NCI-H526 treated with DMSO at 0.1 percent for 48 hours (cell line): ENCODE measurements around the gene FKBP1A.

Experiments used
- DNase-seq: peaks from one replicate; lab custom pipeline; 2025; lab: John Stamatoyannopoulos, UW

The FKBP1A gene

DNA sequence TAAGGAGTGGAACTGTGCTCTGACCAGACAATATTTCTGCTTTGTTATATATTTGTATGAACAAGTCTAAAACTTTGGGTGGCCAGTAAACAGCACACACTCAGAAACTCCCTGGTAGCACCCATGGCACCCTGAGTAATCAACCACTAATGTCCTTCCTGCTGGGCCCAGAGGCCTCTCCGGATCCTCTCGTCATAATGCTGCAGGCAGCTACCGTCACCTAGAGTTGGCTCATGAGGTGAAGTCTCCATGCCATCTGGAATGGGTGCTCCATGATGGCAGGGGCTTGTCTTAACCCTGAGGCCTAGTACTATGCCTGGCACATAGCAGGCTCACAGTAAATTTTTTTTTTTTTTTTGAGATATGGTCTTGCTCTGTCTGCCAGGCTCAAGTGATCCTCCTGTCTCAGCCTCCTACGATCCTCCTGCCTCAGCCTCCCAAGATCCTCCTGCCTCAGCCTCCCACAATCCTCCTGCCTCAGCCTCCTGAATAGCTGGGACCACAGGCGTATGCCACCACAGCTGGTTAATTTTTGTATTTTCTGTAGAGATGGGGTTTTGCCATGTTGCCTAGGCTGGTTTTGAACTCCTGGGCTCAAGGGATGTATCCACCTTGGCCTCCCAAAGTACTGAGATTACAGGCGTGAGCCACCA, 60.9 kb downstream of the FKBP1A start:
- no peak for DNase-seq

- no peak for DNase-seq
Measured at GRCh38 chr20:1331101-1331500, 61.8 kb downstream of the FKBP1A start.

DNA sequence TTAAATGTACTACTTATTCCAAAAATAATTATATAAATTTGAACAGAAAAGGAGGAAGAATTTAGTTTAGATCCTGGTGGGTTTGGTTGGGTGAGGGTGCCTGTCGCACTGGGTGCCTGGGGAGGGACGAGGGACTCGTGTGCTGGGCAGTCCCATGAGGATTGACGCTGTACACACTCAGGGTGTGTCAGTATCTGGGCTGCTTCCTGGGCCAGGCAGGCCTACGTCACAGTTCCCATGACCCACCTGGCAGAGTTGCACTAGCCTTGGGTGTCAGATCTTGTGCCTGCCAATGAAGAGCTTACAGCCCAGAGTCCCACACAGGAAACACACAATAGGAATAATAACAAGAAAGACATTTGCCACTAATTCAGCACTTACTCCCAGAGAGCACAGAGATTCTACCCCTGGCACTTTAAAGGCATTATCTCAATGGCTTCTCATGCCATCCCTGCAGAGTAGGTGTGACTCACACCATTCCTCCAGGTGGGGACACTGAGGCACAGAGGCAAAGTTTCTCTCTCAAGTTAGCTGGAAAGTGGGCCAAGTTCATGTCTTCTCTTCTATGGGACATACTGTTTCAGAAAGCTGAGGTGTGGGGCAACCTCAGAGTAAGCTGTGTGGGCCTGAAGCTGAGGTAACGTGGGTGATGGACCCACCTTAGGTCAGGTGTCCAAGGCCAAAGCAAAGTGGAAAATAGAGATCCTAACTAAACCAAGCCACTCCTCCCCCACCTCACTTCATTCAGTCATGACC, 62.6 kb downstream of the FKBP1A start:
- no peak for DNase-seq

GRCh38 chr20:1328680-1329330, 64.0 kb downstream of the FKBP1A start, which contains the start of gene SDCBP2:
Gene SDCBP2 (minus strand): TSS chr20:1329139. CDS start chr20:1320416, 8,723 bp downstream.
- no peak for DNase-seq

DNA sequence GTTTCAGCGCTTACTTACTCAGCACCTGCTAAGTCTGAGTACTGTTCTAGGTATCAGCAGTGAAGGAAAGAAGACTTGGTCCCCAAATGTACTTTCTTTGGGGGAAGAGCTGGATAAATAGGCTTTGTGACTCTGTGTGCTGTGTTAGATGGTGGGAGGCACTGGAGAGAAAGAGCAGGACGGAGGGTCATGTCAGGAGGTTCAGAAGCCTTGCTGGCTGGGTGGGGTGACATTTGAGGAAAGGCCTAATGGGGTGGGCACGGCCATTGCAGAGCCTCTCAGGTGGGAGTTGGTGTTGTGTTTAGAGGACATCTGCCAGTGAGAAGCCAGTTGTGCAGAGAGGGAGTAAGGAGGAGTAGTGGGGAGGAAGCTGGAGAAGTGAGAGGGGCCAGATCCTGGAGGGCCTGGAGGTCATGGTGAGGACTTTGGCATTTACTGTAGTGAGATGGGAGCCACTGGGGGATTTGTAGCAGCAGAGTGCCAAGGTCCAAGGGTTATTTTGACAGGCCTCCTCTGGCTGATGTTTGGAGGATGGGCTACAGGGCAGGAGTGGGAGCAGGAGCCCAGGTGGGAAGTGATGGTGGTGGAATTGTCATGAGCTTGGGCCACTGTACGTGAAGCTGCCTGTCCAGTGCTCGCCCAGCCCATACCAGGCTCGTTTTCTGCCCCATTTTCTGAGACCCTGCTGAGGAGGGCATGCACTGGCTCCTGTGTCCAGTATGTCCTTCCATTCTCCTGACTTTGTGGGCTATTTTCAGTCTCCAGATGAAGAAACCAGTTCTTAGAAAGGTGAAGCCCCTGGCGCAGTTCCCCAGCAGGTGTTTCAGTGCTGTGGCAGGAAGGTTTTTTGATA, 64.8 kb downstream of the FKBP1A start:
- DNase-seq, result no peak

GRCh38 chr20:1327241-1327653, 65.6 kb downstream of the FKBP1A start:
- DNase-seq, result no peak

DNA sequence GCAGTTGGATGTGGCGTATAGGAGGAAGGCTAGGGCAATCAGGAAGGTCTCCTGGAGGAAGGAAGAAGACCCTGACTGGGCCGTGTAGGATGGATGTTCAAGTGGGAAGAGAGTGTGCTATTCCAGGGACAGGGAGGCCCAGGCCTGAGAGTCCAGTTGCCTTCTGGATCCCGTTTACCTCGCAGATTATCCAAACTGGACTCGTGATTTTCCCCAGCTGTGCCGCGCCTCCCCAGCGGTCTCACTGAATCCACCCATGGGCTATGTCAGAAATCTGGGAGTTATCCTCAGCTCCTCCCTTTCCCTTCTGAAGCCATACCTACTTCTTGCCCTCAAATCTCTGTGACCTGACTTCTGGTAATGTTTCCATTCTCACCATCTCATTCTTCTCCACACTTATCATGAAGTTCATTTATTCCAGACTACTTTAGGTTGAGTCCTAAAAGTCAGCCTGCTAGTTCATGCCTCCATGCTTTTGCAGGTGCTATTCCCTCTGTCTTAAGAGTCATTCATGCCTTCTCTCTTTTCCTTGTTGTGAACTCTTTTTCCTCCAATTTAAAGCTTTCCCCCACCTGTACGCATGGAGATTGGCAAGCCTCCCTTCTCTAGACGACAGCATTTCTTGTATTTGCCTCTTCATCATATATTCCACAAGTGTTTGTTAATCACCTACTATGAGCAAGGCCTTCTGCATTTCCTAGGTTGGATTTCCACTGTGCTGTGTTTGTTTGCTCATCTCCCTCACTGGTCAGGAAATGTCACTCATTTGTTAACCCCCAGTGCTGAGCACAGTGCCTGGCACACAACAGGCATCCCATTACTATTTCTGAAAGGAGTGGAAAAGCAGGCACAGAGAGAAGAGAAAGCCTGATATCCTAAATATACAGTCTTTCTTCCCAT, 66.6 kb downstream of the FKBP1A start:
- no peak for DNase-seq

- peak; percentile 96 for DNase-seq
Measured at GRCh38 chr20:1325173-1326030, 67.5 kb downstream of the FKBP1A start.

DNA sequence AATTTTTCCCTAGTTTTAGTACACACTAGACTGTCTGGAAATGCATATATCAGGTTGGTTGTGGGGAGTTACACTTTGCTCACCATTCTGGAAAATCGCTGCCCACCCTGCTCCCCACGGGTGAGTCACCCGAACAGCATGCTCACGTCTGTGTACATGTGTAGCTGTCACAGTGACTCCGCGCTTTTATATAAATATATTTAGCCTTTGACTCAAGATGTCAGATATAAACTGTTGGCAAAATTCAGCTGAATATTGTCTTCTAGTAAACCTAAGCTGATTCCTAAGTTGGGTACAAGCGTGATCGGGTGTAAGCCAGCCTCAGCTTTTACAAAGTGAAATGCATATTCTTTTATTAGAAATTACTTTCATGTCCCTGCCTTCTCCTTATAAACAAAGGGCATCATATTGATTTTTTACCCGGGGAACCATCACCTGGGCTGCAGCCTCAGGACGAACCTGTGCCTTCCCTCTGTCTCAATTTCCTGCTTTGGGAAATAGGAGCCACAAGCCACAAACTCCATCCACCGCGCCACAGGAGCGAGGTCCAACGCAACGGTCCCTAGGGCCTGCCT, 68.2 kb downstream of the FKBP1A start:
- DNase-seq, result no peak

- no peak for DNase-seq
Measured at GRCh38 chr20:1323830-1324597, 68.8 kb downstream of the FKBP1A start.

DNA sequence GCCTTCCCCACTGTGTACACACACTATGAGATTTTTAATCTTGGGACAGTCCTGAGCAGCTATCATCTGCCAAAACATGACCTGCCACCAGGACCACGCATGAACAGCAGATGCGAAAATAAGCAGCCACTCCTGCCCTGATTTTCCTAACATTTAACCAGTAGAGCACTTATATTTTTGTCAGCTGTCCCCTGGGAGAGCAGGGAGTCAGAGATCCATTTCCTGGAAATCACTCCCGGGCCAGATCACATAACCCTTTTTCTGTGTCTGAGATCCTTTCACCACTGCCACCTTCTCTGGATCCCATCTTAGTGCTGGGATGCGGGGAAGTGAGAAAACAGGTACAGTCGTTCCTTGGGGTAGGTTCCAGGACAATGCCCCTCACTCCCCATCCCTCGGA, 69.6 kb downstream of the FKBP1A start:
- DNase-seq, result no peak

- DNase-seq, result no peak
Measured at GRCh38 chr20:1322511-1323245, 70.2 kb downstream of the FKBP1A start.

- no peak for DNase-seq
Measured at GRCh38 chr20:1321654-1321939, 71.3 kb downstream of the FKBP1A start.

DNA sequence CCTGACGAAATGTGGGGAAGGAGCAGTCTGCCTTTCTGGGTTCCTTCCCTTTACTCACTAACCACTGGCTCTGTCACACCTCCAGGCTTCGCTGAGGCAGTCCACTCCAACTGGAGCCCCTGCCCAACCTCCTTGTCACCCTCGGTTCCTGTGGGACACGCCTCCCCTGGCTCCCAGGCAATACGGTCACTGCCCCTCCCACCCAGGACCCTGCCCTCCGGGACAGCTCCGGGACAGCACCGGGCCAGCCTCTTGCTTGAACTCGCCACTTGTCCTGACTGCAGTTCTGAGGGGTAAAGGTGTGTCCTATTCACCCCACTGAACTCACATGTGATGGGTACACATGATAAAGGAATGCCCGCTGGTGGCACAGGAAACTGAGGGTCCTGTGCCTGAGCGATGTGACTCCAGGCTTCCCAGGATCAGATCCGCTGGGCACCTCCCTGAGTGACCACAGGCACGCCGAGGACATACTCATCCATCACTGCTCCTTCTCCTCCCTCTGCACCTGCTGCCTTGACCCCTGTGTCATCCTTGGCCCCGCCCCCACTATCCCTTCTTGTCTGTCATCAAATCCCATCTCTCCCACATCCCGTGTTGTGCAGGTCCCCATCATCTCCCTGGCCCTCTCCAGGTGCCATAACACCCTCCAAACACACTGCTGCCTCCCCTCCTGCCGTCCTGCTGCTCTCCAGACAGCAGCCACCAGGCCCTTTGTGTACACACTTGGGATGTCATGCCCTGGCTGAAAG, 71.8 kb downstream of the FKBP1A start:
- no peak for DNase-seq

- DNase-seq, result no peak
Measured at GRCh38 chr20:1320016-1320415, 72.8 kb downstream of the FKBP1A start.

- DNase-seq, result no peak
Measured at GRCh38 chr20:1319462-1319861, 73.4 kb downstream of the FKBP1A start.

DNA sequence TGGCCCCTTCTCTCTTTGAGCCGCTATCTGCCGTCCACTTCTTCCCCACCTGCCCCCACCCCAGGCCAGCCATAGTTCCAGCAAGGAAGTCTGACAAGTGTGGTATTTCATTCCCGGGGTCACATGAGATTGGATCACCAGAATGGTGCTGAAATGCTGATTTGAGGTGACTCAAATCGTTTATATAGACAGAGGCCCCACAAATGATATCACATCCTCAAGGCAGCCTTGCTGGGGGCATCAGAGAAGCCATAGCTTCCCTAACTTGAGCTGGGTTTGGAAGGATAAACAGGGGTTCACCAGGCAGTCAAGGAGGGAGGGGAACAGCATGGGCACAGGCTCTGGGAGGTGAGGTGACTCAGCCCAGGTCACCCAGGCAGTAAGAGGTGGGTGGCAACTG, 73.8 kb downstream of the FKBP1A start:
- DNase-seq, result no peak
